GM19438 (cell line): Measurements from ENCODE around the gene CROCC2.

Experiments used
- ATAC-seq: cut with Tn5 transposase; IDR thresholded peaks from one replicate; pipeline ENCODE4 v1.9.1; 2021; ENCODE audit warnings: low read depth; ENCODE audit not compliant: unreplicated experiment

Gene CROCC2

DNA sequence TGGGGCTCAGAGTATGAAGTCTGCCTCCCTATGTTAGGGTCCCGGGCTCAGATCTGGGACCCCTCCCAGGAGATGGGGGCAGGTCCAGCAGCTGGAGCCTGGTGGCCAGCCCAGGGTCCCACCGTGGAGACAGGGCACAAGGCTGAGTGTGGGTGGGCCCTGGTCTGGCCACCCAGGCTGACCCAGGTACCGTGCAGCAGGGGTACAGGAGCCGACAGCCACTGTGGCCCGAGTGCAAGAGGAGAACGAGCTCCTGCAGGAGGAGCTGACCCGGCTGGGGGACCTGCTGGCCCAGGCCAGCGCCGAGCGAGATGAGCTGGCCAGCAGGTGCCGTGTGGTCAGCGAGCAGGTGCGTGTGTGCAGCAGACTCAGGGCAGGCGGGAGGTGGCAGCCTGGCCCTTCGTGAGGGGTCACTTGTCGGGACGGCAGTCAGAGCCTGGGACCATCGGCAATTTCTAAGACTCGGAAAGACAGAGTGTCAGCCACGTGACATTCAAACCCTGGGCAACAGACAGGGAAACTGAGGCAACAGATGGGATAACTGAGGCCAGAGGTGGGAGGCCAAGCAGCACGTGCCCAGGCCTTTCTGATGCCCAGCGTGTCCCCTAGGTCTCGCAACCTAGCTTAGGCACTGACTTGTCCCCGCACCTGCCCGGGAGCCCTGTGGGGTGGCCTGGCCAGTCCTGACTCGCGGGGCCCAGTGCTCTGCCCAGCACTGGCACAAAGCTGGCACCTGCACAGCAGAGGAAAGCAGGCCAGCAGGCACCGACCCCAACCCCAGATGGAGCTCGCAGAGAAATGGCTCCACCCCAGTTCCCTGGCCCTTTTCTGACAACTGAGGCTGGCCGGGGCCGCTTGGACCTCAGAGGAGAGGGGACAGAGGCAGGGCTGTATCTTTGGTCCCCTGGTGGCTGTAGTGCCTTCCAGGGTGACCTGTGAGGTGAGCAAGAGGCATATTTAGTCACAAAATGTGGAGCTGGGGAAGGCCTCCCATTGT, 13.9 kb downstream of the CROCC2 start:
- no peak for ATAC-seq

DNA sequence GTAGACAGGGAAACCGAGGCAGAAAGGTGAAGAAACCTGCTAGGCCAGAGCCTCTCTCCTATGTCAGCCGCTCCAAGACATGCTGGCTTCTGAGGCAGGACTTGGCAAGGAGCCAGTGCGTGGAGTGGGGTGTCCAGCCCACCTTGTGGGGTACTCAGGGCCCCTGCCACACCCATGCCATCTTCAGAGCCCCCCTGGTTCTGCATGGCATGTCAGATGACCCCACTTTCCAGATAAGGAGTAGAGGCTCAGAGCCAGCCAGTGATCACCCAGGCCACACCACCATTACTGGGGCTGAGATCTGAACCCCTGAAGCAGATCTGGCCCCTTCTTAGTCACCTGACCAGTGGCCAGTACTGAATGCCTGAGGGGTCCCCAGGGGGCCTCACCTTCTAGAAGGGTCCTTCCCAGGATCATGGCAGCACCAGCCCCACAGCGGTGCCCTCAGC, 14.7 kb downstream of the CROCC2 start:
- ATAC-seq, result no peak

DNA sequence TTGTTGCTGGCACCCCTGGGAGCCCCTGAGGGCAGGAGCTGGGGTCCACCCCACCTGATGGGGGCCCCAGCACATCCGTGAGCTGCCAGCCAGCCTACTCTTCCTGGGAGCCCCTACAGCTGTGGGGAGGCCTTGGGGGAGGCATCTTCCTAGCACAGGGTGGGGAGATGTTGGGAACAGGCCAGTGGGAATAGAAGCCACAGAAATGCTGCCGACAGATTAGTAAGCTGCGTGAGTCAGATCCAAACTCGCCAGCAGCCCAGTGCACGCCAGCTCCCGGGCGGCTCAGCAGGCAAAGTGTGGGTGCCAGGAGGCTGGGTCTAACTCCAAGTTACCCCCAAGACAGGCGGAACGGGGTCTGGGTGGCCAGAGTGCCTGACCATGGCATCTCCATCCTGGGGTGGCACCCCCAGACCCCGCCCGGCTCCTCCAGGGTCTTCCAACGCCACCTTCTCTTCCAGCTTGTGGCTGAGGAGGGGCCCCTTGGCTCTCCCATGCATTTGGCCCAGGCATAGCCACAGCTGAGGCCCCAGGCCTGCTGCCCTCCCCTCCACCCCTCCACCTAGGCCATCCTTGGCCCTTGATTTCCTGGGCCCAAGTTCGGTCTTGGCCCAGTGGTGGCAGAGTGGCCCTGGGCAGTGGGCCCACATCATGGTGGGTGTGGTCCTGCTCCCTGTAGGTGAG, 15.3 kb downstream of the CROCC2 start:
- no peak for ATAC-seq

DNA sequence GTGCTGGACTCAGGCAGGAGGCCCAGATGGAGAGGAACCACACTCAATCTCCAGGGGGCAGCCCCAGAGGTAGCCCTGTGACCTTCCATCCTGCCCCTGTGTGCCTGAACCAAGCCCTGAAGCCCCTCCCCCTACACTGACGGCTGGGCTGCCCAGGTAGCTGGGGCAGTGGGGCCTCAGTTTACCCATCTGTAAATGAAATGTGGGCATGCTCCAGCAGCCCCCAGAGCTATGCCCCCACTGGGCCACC, 15.8 kb downstream of the CROCC2 start:
- no peak for ATAC-seq

DNA sequence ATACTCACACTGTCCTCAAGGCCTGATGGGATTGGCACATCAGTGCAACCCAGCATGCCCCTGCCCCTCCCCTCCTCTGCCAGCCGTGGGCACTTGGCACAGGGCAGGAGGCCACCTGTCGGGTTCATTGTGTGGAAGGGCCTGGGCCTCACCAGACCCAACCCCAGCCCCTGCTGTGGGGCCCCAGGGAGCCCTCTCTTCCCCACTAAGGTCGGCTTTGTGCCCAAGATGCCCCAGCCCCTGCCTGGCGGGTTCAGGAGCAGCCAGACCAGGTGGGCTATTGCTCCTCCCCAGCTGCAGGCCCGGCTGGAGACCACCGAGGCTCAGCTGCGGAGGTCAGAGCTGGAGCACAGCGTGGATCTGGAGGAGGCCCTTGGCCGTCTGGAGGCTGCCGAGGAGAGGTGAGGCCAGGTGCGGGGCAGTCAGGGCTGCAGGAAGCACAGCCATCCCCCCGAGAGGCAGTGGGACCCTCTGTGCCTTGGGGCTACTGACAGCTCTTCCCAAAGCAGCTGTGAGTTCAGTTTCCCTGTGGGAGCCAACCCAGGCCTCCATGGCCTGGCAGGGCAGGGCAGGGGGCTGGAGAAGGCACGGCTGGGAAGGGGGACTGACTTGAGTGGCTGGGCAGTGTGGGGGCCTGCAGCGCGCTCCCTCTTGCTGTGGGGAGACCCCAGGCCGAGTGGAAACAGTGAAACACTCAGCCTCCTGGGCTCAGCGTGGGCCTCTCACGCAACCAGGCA, 16.3 kb downstream of the CROCC2 start:
- ATAC-seq, result no peak

DNA sequence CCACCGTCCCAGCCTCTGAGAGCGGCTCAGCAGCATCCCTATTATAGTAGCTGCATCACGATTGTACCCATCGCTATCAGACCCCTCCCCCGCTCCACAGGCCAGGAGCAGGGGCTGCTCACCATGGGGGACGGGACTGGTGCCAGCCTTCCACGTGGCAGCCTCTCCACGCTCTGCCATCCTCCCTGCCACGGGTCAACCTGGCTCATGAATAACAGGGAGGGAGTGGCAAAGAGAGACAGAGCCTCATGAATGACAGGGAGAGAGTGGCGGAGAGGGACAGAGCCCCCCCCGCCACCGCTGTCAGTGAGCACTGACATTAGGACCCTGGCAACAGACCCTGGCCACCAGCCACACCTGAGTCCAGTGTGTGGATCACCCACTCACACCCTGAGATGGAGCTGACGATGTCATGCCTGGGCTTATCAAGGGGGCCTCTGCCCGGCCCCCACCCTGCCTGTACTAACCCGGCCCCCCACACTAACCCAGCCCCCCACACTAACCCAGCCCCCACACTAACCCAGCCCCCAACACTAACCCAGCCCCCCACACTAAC, 16.9 kb downstream of the CROCC2 start:
- no peak for ATAC-seq

DNA sequence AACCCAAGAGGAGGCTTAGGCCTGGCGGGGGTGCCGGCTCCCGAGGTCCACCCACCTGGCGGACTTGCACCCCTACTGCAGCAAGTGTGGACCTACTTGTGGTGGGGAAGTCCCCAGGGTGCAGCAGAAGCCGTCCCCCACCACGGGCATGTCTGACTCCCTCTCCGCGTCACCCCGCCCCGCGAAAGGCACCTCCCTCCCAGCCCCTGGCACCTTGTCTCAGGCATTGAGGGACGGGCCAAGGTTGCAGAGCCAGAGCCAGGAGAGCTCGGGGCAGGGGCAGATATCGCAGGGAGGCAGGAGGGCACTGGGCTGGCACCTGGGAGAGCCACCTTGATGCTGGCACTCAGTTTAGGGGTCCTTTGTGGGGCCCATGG, 19.0 kb downstream of the CROCC2 start:
- ATAC-seq, result no peak

DNA sequence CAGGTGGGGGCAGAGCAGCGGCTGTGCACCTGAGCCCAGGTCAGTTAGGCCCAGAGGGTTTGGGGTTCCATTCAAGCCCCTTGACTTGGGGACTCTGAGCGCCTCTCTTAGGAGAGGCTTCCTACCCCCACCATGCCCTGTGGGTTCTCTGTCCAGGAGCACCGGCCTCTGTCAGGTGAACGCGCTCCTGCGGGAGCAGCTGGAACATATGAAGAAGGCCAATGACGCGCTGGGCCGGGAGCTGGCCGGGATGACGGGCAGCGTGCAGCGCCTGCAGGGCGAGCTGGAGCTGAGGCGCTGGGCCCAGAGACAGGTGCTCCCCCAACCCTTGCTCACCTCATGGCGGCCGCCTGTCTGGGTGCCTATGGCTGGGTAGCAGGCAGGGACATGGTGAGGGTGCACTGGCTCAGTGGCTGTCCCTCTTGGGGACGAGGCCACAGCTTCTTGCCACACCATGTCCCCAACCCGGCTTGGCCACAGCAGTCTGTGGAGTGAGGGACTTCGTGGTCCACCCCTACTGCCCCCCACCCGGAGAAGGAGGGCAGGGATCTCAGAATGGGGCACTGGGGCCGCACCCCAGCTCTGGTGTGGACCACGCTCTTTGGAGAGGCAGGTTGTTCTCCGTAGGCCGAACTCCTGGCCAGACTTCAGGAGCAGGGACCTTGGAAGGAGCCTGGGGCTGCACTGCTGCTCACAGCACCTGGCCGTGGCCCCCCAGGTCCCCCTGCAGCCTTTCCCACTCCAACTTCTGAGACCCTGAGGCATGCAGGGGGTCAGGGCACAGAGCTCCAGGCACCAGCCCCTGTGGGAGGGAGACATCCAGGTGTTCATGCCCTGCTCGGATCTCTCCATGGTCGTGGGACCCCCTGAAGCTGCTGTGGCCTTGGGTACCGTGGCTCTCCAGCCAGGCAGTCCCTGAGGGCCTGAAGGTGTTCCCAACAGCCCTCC, 19.7 kb downstream of the CROCC2 start:
- ATAC-seq, result no peak

DNA sequence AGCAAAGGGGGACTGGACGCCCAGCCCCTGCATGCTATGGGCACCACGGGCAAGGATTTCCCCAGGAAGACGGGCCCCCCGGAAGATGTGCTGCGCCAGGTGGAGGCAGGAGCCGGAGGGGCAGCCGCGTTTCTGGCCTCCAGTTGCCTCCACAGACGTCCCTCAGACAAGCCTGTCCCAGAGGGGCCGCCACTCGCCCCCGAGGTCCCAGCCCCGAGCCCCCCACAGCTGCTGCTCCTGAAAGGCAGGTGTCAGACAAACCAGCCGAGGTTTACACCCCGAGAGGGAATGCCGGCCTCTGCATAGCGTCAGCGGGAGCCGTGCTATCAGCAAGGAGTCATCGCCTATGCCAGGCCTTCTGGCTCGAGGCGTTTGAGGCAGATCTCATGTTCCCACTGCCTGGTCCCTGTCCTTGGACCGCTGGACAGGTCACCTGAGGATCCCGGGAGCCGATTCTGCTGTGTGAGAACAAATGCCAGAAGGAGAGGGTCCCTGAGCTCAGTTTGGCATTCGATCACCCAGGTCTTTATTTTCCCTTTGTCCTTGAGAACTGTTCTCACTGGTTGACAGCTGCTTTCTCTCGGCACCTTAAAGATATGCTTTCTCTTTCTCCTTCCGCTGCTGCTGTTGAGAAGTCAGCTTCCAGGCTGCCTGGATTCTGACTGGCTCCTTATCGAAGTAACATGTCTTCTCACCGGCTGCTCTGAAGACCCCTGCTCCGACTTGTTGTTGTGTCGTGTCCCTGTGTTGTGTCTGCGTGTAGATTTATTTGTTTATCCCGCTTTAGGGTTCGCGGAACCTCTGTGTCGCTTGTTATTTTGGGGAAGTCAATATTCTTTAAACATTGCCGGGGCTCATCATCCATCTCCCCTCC, 20.6 kb downstream of the CROCC2 start:
- no peak for ATAC-seq

DNA sequence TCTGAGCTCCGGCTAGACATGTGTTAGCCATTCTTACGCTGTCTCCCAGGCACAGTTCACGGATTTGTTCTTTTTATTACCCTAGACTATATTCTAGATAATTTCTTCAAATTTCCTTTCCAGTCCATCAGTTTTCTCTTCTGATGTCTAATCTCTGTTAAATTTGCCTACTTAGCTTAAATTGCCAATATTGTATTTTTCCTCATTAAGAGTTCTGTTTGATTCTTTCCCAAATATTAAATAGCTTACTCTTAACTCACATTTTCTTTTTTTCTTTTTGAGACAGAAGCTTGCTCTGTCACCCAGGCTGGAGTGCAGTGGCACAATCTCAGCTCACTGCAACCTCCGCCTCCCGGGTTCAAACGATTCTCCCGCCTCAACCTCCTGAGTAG, 21.2 kb downstream of the CROCC2 start:
- ATAC-seq, result no peak

DNA sequence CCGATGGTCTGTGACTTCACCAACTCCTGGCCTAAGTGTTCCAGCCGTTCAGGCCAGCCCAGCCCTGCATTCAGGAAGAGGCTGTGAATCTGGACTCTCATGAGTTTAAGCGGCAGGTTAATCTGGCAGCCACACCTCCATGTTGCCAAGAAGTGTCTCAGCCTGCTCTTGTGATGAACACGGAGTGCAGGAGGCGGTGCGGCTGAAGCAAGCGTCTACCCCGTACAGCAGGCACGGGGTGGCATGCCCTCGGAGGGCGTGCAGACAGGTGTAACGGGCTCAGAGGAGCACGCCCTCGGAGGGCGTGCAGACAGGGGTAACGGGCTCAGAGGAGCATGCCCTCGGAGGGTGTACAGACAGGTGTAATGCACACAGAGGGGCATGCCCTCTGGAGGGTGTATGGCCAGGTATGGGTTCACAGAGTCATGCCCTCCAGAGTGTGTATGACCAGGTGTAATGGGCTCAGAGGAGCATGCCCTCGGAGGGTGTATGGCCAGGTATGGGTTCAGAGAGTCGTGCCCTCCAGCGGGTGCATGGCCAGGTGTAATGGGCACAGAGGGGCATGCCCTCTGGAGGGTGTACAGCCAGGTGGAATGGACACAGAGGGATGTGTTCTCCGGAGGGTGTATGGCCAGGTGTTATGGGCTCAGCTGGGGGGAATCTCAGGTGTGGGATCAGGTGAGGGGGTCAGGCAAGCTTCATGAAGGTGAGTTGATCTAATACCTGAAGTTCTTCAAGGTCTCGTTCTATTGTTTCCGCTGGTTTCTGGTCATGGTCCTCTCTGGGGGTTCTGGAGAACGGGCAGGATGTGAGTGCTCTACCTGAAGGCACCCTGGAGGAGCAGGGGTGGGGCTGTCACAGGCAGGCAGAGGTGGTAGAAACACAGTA, 22.6 kb downstream of the CROCC2 start:
- no peak for ATAC-seq

DNA sequence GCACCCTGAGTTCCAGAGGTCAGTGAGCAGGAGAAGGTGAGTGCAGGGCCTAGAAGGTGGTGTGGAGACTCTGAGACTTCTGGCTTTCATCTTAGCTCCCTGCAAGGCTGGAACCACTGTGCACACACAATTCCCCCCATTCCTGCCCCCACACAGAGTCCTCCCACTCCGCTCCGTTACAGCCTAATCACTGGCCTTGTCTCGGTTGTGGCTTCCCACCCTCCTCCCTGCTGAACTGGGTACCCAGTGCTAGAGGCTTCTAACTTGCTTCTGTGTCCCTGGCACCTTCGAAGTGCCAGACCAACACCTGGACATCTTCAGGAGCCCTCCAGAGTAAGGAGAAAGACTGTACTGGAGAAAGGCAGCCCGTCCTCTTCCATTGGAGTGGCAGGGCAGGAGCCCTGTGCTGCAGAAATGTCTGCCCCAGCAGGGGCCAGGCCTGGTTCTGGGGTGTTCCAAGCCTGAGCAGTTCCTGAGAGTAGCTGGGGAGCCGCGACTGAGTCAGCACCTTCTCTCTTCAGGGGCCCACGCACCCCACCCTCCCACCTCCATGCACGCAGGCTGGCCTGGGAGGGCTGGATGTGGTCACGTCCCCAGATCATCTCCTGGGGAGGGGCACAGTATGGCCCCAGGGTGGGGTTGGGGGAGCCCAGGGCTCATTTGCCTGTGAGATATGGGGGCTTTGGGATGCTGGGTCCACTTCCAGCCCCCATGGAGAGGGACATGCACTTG, 23.4 kb downstream of the CROCC2 start:
- no peak for ATAC-seq

DNA sequence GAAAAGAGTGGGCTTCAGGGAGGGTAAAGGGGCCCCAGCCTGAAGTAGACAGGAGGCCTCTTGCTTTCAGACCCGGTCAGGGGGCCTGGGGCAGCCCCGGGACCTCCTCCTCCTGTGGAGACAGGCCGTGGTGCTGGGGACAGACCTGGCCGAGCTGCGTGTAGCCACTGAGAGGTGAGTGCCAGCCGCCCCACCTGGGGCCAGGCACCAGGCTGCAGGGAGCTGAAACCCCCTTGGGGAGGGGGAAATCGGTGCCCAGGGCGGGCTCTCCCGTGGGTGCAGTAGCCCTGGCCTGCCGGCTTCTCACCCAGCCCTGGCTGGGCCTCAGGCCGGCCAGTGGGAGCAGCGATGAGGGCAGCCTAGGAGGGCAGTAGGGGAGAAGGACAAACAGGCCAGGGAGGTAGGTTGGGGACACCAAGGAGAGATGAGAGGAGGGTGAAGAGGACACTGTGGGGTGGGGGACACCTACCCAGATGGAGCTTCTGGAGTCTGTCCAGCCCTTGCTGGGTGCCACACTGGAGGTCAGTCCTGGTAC, 24.0 kb downstream of the CROCC2 start:
- ATAC-seq, result no peak

DNA sequence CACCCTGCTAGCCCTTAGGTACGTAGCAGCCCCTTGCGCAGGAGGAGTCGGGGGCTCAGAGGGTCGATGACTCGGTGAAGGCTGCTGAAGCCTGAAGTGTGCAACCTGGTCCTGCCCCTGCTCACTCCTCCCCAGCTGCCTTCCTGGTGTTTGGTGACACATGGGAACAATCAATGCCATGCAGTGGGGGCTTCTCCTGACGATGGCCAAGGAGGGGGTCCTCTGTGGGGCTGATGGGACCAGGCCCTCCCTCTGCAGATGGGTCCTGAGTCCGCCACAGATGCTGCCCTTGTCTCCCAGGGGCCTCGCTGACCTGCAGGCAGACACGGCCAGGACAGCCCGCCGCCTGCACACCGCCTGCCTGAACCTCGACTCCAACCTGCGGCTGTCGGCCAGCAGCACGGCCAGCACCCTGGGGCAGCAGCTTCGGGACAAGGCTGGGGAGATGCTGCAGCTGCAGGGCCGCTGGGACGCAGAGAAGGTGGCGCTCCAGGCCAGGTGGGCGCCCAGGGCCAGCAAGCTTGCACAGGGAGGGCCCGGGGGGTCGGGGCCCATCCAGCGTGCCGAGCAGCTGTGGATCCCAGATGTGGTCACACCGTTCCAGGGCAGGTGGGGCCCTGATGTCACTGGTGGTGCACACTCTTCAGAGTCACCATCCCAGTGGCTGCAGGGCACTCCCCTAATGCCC, 24.6 kb downstream of the CROCC2 start:
- no peak for ATAC-seq

DNA sequence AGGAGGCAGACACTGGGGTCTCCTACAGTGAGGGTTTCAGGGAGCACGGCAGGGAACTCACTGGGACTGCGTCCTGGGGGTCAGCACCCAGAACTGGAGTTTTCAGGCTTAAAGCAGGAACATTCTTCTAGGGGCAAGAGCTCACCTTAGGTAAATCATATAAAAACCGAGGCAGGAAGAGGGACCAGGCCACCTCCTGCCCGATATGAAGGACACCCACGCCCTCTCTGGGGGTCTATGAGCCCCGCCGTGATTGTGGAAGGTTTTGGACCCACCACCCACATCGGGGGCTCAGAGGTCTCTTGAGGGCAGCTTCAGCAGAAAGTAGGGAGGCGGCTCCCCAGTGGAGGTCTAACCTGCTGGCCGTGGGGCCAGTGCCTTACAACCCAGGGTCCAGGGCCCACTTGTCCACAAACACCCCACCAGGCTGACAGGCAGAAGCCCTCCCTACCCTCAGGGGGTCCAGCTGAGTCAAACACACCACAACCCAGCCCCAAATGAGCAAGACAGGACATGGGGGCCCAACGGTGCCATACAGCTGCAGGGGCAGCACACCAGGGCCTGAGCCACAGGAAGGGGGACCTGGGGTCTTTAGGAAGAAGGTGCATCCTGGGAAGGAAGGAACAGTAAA, 25.3 kb downstream of the CROCC2 start:
- ATAC-seq, result no peak
